ENCODE results near the gene ITPK1. TPM values are rescaled to one million over a fixed set of nuclear protein-coding genes. Genes with fewer than 3 reads are reported as not detected.

Gene ITPK1
- total RNA-seq, 2 experiments from 2014 or later, result 78.5 to 83.5 TPM

- H3K4me1 Mint-ChIP-seq (ENCODE audit: low read depth), result no peaks in the 10 kb centered on the region
- peaks cover 14% of the 10 kb centered on the region for H3K36me3 Mint-ChIP-seq (ENCODE audit: low read depth)
- intact Hi-C loops (cut with micrococcal nuclease), result no loop called here
- ATAC-seq (no peak), DNase-seq (no peak)
- CTCF ChIA-PET, result interaction anchor here (2.7 kb wide), 1 partner anchor 167 kb away, joined by 8 read pairs; no protein-coding TSS in a partner anchor
- H3K27ac Mint-ChIP-seq, result no peak overlapping the region
- H3K4me3 Mint-ChIP-seq, result no peak overlapping the region
- POLR2A ChIA-PET, result no interaction called here
- no peaks in the 10 kb centered on the region for H3K27me3 Mint-ChIP-seq
- H3K9me3 Mint-ChIP-seq, result no peaks in the 10 kb centered on the region
- TF ChIP-seq CTCF (IDR thresholded peaks at IDR 0.05), result no peak
Measured at GRCh38 chr14:92945959-92946846, 169.5 kb downstream of the ITPK1 start.

DNA sequence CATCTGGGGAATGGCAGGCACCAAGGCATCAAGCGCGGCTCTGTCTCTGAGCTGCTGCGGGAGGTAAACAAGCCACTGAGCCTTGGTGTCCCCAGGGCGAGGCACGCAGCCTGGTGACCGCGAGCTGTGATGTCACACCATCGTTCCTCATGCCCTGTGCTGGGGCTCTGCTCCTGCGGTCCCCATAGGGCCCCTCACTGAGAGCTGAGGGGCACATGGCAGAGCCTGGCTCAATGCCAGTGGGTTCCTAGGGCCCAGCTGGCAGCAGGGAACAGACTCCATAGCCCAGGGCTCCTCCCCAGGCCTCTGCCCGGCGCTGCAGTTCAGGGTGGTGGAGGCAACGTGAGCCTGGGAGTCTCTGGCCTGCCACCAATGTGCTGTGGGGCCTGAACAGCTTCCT lies 170.2 kb downstream of the ITPK1 start:
- DNase-seq, result no peak
- ChIA-PET POLR2A (no interaction called here), CTCF (interaction anchor here (2.7 kb wide), 1 partner anchor 168 kb away, joined by 8 read pairs; no protein-coding TSS in a partner anchor)
- TF ChIP-seq CTCF (IDR thresholded peaks at IDR 0.05), result no peak
- no peaks in the 10 kb centered on the region for H3K27me3 Mint-ChIP-seq
- no peak for ATAC-seq
- no peaks in the 10 kb centered on the region for H3K9me3 Mint-ChIP-seq
- H3K36me3 Mint-ChIP-seq (ENCODE audit: low read depth), result peaks cover 10% of the 10 kb centered on the region
- no peaks in the 10 kb centered on the region for H3K4me1 Mint-ChIP-seq (ENCODE audit: low read depth)
- no peak overlapping the region for H3K4me3 Mint-ChIP-seq
- H3K27ac Mint-ChIP-seq, result no peak overlapping the region
- intact Hi-C loops (cut with micrococcal nuclease), result no loop called here

- POLR2A ChIA-PET, result no interaction called here
- no peaks in the 10 kb centered on the region for H3K4me1 Mint-ChIP-seq (ENCODE audit: low read depth)
Measured at GRCh38 chr14:92944976-92945375, 170.7 kb downstream of the ITPK1 start.

GRCh38 chr14:92943855-92944570 lies 171.7 kb downstream of the ITPK1 start:
- intact Hi-C loops (cut with micrococcal nuclease), result no loop called here
- Mint-ChIP-seq H3K36me3 (ENCODE audit: low read depth) (peaks cover 3% of the 10 kb centered on the region), H3K4me1 (ENCODE audit: low read depth) (no peaks in the 10 kb centered on the region), H3K27me3 (no peaks in the 10 kb centered on the region), H3K27ac (no peak overlapping the region), H3K9me3 (no peaks in the 10 kb centered on the region), H3K4me3 (no peak overlapping the region)
- ChIA-PET CTCF (no interaction called here), POLR2A (no interaction called here)
- no peak for TF ChIP-seq CTCF (IDR thresholded peaks at IDR 0.05)
- ATAC-seq (no peak), DNase-seq (no peak)

More at GRCh38 chr14:92944976-92945375, 170.7 kb downstream of the ITPK1 start:
- DNase-seq (no peak), ATAC-seq (no peak)
- intact Hi-C loops (cut with micrococcal nuclease), result no loop called here
- Mint-ChIP-seq H3K9me3 (no peaks in the 10 kb centered on the region), H3K4me3 (no peak overlapping the region), H3K27me3 (no peaks in the 10 kb centered on the region), H3K36me3 (ENCODE audit: low read depth) (peaks cover 8% of the 10 kb centered on the region), H3K27ac (no peak overlapping the region)
- CTCF ChIA-PET, result no interaction called here
- no peak for TF ChIP-seq CTCF (IDR thresholded peaks at IDR 0.05)
